HL-60/S4 treated with phorbol 12-myristate 13-acetate at 8.2 ng/mL for 4 days and 3 days (cell line): ENCODE measurements around the gene CHST11.

Experiments
- in situ Hi-C: fragments of 300-500 bp; cut with MboI; formaldehyde crosslinking; loops from 2 replicates; pipeline ENCODE4 v1.15.0; 2022; ENCODE audit warnings: low sequenced_read_pairs

CHST11 gene

DNA sequence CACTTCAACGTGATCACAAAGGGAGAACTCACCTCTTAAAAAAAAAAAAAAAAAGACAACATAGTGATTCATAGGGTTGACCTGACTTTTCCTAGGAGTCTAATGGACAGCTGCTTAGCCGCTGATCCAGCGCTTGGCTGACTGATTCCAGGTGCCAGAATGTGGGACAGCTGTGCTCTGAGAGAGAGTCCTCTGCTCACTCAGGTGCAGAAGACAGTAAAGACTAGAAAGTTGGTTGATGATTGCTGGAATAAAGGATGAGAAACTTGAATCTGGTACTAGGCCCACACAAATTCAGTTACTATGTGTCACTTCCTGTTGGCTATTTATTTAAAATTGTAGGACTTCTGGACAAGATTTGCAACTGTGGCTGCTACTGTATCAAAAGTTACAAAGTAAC is 229.4 kb downstream of the CHST11 start:
- in situ Hi-C loops, result no loop called here

DNA sequence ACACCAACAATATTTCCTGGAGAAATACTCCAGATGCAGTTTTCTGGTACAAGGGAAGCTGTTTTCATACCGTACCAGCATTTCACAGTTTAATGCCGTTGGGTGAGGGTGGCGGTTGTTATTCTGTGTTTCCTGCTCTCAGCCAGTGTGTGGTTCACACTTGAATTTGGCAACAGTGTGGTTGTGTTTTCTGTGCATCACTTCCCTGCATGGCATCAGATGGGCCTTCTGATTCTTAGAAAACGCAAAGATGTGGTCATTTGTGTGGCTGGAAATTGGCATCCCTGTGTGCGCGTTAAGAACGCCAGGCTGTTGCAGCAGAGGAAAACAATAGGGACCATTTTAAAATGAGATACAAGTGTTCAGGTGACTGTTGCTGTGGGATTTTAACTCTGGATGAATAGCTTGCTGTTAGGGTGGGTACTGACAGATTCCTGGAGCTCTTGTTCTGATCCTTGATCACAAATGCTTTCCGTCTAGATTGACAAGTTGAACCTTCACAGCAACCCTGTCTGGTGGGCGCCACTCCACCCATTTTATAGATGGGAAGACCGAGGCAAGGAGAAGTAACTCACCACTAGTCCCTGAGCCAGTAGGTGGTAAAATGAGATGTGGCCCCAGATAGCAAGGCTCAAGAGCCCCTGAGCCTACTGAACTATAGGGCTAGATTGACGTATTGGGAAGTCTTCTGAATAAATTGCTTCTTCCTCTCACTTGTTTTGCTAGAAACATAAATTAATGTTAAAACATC is 231.2 kb downstream of the CHST11 start:
- in situ Hi-C loops, result no loop called here

DNA sequence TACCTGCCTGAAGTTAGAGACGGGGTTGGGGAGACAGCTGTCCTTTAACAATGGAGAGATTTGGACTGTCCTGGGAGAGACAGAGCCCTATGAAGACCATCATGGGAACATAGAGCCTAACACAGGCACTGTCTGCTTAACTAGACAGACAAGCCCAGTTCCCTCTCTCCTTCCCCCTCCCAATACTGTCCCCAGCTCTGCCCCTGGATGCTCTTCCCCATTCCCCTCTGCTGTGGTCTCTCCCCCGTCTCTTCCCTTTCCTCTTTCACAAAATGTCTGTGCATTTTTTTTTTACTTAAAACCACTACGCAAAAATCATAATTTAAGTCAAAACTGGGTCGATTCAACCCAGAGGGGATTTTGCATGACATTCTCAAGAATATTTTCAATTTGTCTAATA is 232.9 kb downstream of the CHST11 start:
- in situ Hi-C loops, result no loop called here

DNA sequence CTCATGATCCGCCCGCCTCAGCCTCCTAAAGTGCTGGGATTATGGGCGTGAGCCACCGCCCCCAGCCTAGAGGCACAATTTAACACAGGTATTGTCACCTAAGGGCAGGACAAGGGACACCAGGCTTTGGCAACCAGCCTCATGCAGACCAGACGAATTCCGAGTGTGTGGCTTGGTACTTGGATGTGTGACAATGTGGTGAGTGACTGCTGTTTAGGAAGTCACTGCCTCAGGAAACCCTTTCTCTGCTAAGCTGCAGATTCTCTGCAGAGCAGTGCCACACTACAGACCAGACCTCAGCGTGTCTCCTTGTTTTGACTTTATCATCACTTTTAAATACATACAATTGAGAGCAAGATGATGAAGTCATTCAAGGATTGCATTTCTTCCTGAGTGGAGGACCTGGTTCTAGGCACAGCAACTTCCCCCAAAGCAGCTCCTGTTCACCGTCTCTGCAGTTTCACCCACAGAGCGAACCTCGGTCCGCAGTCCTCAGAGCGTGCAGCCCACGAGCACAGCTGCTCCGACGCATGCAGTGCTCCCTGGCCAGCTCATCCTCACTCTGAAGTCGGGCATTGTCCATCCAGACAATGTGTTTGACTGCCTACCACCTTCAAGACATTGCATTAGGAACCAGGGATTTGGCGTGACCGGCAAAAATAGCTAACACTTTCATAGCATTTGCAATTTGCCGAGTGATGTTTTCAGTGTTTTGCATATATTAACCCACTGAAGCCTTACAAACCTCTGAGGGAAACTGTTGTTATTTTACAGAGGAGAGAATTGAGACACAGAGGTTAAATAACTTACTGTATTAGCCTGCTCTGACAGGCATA is 235.2 kb downstream of the CHST11 start:
- in situ Hi-C loops, result no loop called here

DNA sequence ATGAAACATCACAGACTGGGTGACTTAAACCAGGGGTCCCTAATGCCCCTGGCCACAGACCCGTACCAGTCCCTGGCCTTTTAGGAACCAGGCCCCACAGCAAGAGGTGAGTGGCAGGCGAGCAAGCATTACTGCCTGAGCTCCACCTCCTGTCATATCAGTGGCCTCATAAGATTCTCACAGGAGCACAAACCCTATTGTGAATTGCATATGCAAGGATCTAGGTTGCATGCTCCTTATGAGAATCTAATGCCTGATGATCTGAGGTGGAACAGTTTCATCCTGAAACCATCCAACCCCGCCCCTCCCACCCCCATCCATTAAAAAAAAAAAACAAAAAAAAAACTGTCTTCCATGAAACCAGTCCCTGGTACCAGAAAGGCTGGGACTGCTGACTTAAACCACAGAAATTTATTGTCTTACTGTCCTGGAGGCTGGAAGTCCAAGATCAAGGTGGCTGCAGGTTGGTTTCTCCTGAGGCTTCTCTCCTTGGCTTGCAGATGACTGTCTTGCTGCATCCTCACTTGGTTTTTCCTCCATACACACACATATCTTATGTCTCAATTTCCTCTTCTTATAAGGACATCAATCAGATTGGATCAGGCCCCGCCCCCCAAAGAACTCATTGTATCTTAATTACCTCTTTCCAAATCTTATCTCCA is 235.9 kb downstream of the CHST11 start:
- in situ Hi-C loops, result no loop called here

DNA sequence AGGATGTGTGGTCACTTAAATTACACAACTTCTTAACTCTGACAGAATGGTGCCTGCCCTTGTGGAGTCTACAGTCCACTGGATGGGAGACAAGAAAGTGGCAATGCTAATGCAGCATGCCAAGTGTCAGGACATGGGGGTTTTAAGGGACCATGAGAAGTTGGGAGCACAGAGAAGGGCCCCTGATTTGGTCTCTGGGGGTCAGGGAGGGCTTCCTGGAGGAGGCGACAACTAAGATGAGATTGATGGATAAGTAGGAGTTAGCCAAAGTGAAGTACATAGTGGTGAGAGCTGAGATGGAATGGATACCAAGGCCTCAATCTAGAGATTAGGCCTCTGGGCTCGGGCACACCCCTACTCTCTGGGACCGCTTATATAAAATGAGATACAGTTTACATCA is 236.7 kb downstream of the CHST11 start:
- in situ Hi-C loops, result no loop called here

DNA sequence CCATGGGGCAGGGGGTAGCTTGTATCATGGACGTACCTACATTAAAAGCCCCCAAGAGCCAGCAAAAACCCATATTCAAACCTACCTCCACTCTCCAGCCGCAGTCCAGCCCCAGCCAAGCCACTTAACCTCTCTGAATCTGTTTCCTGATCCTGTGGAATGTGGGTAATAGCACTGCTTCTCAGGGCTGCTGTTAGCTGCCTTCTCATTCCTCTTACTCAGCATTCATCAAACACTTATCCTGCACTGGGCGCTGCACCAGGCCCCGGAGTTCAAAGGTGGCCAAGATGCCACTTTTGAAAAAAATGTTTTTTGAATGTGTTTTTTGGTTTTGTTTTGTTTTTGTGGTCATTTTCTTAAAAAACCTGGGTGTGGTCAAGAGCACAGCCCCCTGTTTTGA is 237.4 kb downstream of the CHST11 start:
- in situ Hi-C loops, result no loop called here

DNA sequence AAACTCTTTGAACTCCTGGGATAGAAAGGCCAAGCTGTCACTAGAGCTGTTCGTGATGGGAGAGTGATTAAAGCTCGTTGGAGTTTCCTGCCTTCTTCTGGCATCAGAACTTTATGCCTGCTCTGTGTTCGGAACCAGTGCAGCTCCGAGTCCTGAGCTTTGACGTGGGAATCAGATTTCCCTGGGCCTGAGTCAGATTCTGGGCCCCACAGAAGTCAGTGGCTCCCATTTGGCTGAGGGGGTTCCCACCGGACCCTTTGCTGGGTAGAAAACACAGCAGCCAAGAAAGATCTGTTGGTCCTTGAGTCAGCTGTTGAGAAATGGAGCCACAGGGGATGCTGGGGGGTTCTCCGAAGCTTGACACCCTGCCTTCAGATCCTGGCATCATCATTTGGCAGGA is 238.0 kb downstream of the CHST11 start:
- in situ Hi-C loops, result no loop called here

DNA sequence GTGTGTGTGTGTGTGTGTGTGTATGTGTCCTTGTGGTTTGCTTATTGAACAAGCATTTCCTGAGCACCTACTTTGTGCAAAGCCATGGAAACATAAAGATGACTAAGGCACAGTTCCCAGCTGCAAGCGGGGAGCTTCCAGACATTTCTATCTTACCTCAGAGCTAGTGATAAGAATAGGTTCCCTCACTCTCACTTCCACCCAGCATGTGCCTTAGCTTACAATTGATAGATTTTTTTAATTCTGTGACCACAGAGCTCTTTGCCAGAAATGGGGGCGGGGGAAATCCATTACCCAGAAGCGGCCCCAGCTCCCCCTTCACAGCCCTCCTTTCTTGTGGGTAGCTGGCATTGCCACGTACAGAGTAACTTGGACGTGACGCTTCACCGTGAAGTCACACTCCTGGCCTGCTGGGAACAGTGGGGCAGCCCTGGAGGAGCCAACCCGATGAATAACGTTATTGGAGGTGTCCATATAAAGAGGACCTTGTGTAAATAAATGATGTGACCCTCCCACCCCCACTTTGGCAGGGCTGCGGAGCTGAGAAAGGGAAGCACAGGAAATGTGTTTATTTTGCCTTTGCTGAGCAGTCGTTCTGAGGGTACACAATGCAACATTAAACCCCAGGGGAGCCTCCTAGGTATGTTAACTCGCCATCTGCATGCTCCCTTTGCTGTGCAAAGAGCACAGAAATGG is 238.9 kb downstream of the CHST11 start:
- in situ Hi-C loops, result no loop called here

DNA sequence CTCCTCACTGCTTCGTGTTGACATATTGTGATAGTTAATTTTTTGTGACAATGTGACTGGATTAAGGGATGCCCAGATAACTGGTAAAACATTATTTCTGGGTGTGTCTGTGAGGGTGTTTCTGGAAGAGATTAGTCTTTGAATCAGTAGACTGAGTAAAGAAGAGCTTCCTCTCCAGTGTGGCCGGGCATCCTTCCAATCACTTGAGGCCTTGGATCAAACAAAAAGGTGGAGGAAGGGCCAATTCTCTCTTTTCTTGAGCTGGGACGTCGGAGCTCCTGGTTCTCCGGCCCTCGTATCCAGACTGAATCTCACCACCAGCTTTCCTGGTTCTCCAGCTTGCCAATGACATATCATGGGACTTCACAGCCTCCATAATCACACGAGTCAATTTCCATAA is 240.4 kb downstream of the CHST11 start:
- in situ Hi-C loops, result no loop called here

DNA sequence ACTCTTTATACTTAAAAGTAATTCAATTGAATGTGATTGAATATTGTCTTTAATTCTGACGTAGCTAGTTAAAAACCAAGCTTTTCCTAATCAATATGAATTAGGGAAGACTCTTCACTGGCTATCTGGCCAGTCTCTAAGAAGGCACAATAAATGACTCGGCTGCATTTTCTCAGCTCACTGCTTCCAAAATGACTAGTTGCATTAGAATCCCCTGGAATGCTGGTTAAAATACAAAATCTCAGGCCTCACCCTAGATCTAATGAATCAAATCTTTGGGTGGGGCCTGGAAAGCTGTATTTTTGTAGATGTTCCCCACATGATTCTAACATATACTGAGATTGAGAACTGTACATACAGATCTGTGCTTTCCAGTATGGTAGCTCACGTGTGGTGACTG is 242.1 kb downstream of the CHST11 start:
- in situ Hi-C loops, result no loop called here

DNA sequence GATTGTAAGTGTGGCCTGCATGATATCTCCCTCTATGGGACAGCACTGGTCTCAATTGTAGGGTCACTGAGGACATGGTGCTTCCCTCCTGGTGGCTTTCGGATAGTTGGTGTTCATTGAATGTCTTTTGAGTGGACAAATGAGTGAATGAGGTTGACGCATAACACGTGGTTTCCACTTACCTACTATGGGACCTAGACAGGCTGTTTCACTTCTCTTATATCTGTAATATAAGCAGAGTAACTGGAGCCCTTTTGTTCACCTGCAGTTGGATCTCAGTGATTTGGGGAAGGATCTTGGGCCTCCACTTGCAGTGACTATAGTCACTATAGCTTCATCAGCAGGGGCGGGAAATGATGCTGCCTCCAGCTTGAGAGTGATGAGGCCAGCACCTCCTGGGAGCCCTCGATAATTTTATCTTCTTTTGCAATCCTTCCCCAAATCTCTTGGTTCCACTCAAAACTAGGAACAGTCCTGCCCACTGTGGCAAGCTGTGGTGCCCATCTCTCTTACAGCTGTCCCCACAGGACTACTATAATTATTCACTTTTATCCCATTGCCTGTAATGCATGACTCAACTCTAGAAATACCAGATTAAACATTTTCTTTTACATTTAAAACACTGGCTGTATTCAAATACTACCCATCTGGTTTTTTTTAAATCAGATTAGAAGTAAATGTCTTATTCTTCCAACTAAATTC is 242.9 kb downstream of the CHST11 start:
- in situ Hi-C loops, result no loop called here

DNA sequence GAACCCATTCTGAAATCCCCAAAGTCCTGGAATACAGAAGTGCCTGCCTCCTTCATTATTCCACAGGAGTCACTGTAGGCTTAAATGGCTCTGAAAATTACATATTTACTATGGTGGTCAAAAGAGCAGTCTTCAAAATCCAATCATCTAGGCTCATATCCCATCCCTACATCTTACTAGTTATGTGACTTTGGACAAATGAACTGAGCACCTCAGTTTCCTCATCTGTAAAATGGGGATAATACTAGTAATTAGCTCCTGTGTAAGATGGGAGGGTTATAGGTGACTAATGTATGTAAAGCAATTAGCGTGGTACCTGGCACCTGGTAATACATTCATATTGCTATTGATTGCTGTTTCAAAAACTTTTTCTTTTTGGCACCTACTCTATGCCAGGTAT is 243.6 kb downstream of the CHST11 start:
- in situ Hi-C loops, result no loop called here

DNA sequence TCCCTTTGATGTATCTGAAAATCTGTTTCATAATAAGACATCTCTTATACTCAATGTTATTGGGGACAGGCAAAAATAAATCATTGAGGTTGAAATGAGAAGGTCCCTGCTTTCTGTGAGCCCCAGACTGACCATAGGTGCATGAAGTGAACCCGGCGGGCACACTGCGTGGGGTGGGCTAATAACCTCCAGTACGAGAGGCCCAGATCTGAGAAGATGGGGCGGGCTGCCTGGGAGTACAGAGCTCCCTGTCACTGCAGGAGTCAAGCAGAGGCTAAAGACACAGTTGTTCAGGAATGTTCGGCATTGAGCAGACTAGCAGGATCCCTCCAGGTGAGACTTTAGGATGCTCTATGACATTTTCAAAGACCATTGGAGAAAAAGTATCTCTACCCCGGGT is 244.6 kb downstream of the CHST11 start:
- in situ Hi-C loops, result no loop called here

DNA sequence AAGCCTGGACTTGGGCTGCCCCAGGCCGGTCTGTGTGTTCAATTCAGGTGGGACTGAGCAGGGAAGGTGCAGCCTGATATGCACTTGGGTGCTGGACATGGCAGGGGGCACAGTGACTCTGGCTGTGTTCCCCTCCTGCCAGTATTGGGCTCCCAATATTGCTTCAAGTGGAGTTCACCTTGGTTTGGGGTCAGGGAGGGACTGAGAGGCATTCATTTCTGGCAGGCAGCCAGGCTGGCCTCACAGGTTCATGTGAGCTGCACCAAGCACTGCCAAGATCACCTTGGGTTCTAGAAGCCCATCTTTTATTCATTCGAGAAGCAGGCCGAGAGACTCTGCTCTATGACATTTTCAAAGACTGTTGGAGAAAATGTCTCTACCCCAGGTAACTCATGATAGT is 245.0 kb downstream of the CHST11 start:
- in situ Hi-C loops, result no loop called here

DNA sequence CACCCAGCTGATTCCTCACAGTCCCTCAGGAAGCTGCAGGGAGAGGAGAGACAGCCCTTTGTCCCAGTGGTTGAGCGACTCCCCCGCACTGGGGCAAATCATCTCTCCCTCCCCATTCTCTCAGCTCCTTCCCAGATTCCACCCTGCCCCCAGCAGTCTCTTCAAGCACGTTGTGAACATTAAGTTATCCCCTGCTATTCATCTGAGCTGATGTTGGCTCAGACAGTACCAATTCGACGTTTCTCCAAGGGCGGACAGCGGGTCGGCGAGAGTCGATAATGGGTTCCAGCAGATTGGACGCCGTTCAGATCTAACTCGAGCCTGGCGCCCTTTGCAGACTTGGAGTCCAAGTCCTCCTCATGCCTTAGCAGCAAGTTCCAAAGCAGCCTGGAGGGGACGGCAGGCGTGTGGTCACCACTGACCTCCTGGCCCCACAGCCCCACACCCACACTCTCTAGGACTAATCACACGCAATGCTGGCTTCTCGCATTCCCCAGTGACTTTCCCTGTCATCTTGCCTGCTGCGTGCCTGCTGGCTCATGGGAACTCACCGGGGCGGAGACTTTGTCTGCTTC is 245.9 kb downstream of the CHST11 start:
- in situ Hi-C loops, result no loop called here

DNA sequence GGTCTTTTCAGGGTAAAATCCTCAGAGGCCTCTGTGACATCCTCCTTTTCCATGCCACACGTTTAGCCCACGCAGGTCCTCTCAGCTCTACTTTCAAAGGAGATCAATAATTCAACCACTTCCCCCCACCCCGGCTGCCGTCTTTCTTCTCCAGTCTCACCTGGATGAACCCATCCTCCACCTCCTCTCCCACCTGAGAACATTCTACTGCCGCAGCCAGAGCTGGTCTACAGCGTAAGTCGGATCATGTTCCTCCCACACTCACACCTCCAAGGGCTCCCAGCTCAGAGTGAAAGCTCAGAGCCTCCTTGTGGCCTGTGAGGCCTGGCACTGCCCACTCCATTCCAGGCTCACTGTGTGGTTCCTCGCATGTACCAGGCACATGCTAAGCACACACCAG is 246.6 kb downstream of the CHST11 start:
- in situ Hi-C loops, result no loop called here

DNA sequence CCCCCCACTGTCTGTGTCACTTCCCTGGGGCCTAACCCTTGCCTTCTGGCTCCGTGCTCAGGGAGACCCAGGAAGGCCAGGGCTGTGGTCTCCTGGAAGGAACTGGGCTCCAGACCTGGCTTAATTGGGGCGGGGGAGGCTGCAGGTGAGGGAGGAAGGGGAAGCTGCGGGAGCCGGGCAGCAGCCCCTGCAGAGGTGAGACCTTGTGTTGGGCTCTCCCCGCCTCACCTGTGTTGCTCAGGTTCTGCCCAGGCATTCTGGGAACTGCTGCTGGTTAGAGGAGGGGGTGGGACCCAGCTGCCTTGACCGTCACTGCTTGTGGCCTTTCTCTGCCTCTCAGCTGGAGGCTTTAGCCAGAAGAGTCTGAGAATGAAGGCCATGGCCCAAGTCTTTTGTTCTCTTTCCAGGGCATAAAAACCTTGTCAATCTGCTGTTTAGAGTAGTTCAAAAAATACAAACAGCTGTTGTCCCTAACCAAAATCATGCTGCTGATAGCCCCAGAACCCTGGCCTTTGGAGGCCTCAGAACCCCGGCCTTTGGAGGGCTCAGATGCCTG is 247.6 kb downstream of the CHST11 start:
- in situ Hi-C loops, result no loop called here

DNA sequence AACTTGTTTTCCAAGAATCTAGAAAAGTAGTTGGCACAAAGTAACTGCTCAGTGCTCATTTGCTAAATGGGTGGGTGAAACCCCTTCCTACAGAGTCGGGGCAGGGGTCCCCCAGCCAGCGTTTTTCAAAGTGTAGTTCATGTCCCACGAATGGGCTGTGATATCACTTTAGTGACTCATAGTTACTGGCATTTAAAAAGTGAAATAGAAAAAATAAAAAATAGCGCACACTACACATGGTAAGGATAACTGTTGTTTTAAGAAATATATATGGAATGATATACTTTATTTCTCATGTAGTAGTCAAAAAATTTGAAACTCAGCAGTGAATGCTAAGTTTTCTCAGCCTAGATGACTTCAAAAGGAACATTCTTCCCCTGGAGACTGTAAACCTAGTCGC is 250.4 kb downstream of the CHST11 start:
- in situ Hi-C loops, result no loop called here
